ENCODE measurements around the gene SLC39A9. TPM values are rescaled to one million over a fixed set of nuclear protein-coding genes. Genes with fewer than 3 reads are reported as not detected.

SLC39A9 gene
- total RNA-seq, 2 experiments from 2014 or later, result 86.5 to 91.7 TPM

- H3K9me2 ChIP-seq (ENCODE audit: insufficient read depth, low read length), result no peaks in the 10 kb centered on the region
- no peak overlapping the region for H3K4me3 ChIP-seq (ENCODE audit: low read depth, low read length, poor library complexity, severe bottlenecking)
- no peak overlapping the region for H3K27ac ChIP-seq (ENCODE audit: low read depth, low read length, poor library complexity, severe bottlenecking)
- TF ChIP-seq CTCF (conservative IDR thresholded peaks at IDR 0.05; ENCODE audit: low read length) (no peak), EZH2phosphoT487 (IDR thresholded peaks at IDR 0.05; ENCODE audit: borderline replicate concordance, low read depth, low read length) (no peak)
- BruUV-seq (replicated peaks), result no TSS peak
- H3K79me2 ChIP-seq (ENCODE audit: insufficient read depth, low read depth, low read length), result no peaks in the 10 kb centered on the region
- H3K4me2 ChIP-seq (ENCODE audit: low read length), result no peak overlapping the region
- H3K36me3 ChIP-seq (ENCODE audit: insufficient read depth, low read length), result no peaks in the 10 kb centered on the region
- no peak for DNase-seq (ENCODE audit: low spot score)
- ChIA-PET CTCF (ENCODE audit: unreplicated experiment) (no interaction called here), POLR2A (no interaction called here)
- H4K20me1 ChIP-seq (ENCODE audit: insufficient read depth, low read length), result no peaks in the 10 kb centered on the region
- no peaks in the 10 kb centered on the region for H3K4me1 ChIP-seq (ENCODE audit: insufficient read depth, low read length, poor library complexity, severe bottlenecking)
- intact Hi-C loops (cut with micrococcal nuclease; ENCODE audit: unreplicated experiment), result no loop called here
- no peaks in the 10 kb centered on the region for H3K9me3 ChIP-seq (ENCODE audit: low read length)
- H2AFZ ChIP-seq (ENCODE audit: low read length), result no peak overlapping the region
Observed at GRCh38 chr14:69491193-69491592, 92.7 kb downstream of the SLC39A9 start.

- H3K4me1 ChIP-seq (ENCODE audit: insufficient read depth, low read length, poor library complexity, severe bottlenecking), result no peaks in the 10 kb centered on the region
- H3K4me2 ChIP-seq (ENCODE audit: low read length), result no peak overlapping the region
- H3K4me3 ChIP-seq (ENCODE audit: low read depth, low read length, poor library complexity, severe bottlenecking), result no peak overlapping the region
- H2AFZ ChIP-seq (ENCODE audit: low read length), result no peak overlapping the region
- no peak for DNase-seq (ENCODE audit: low spot score)
- H3K9me3 ChIP-seq (ENCODE audit: low read length), result no peaks in the 10 kb centered on the region
- H3K79me2 ChIP-seq (ENCODE audit: insufficient read depth, low read depth, low read length), result no peaks in the 10 kb centered on the region
- no peak overlapping the region for H3K27ac ChIP-seq (ENCODE audit: low read depth, low read length, poor library complexity, severe bottlenecking)
- H3K9me2 ChIP-seq (ENCODE audit: insufficient read depth, low read length), result no peaks in the 10 kb centered on the region
- H4K20me1 ChIP-seq (ENCODE audit: insufficient read depth, low read length), result no peaks in the 10 kb centered on the region
- intact Hi-C loops (cut with micrococcal nuclease; ENCODE audit: unreplicated experiment), result no loop called here
- TF ChIP-seq EZH2phosphoT487 (IDR thresholded peaks at IDR 0.05; ENCODE audit: borderline replicate concordance, low read depth, low read length) (no peak), CTCF (conservative IDR thresholded peaks at IDR 0.05; ENCODE audit: low read length) (no peak)
- BruUV-seq (replicated peaks), result no TSS peak
- ChIA-PET POLR2A (interaction anchor here (0.9 kb wide), 1 partner anchor 260 kb away, joined by 3 read pairs; no protein-coding TSS in a partner anchor), CTCF (ENCODE audit: unreplicated experiment) (no interaction called here)
- no peaks in the 10 kb centered on the region for H3K36me3 ChIP-seq (ENCODE audit: insufficient read depth, low read length)
Observed at GRCh38 chr14:69493038-69493437, 94.5 kb downstream of the SLC39A9 start.

GRCh38 chr14:69493791-69494190, 95.3 kb downstream of the SLC39A9 start:
- Histone ChIP-seq H3K79me2 (ENCODE audit: insufficient read depth, low read depth, low read length) (no peaks in the 10 kb centered on the region), H3K9me3 (ENCODE audit: low read length) (no peaks in the 10 kb centered on the region), H3K9me2 (ENCODE audit: insufficient read depth, low read length) (no peaks in the 10 kb centered on the region), H2AFZ (ENCODE audit: low read length) (no peak overlapping the region), H3K36me3 (ENCODE audit: insufficient read depth, low read length) (no peaks in the 10 kb centered on the region), H3K4me2 (ENCODE audit: low read length) (no peak overlapping the region), H3K4me1 (ENCODE audit: insufficient read depth, low read length, poor library complexity, severe bottlenecking) (no peaks in the 10 kb centered on the region), H4K20me1 (ENCODE audit: insufficient read depth, low read length) (no peaks in the 10 kb centered on the region), H3K27ac (ENCODE audit: low read depth, low read length, poor library complexity, severe bottlenecking) (no peak overlapping the region), H3K4me3 (ENCODE audit: low read depth, low read length, poor library complexity, severe bottlenecking) (no peak overlapping the region)
- no TSS peak for BruUV-seq (replicated peaks)
- ChIA-PET CTCF (ENCODE audit: unreplicated experiment) (no interaction called here), POLR2A (no interaction called here)
- TF ChIP-seq EZH2phosphoT487 (IDR thresholded peaks at IDR 0.05; ENCODE audit: borderline replicate concordance, low read depth, low read length), result no peak
- no peak for DNase-seq (ENCODE audit: low spot score)
- intact Hi-C loops (cut with micrococcal nuclease; ENCODE audit: unreplicated experiment), result no loop called here

All from OCI-LY7 (cell line).